NCI-H1436 treated with DMSO at 0.1 percent for 48 hours (cell line): ENCODE measurements around the gene TM4SF4.

Source experiments
- DNase-seq: peaks from one replicate; lab custom pipeline; 2025; lab: John Stamatoyannopoulos, UW

The TM4SF4 gene

DNA sequence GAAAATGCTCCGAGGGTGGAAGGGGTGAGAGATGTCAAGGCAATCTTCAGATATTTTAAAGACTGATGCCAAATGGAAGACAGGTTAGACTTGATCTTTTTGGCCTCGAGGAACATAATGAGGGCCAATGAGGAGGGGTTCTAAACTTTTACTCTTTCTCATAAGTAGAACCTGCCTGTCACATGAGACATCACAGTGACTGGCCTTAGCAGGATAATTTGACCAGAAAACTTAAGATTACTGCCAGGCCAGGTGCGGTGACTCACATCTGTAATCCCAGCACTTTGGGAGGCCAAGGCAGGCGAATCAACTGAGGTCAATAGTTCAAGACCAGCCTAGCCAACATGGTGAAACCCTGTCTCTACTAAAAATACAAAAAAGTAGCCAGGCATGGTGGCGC, 12.2 kb downstream of the TM4SF4 start:
- no peak for DNase-seq

DNA sequence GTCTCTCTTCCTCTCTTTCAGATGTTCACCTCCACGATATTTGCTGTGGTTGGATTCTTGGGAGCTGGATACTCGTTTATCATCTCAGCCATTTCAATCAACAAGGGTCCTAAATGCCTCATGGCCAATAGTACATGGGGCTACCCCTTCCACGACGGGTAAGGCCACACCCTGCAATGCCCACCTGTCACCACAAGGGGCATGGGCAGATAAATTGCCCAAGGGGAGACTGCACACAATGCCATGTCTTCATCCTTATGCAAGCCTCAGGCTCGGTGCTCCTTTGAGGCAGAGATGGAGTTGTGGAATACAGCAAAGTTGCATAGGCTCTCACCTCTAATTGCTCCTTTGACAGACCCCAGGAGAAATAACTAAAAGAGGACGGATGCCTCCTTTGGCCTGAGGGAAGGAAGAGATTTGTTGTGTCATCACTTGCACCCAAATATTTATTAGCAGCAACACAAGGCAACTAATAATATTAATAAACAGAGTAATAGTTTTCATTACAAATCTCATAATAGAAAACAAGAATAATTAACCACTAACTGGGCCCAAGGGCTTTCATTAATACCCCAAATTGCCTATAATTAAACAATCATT, 13.2 kb downstream of the TM4SF4 start:
- DNase-seq, result no peak

- DNase-seq, result no peak
Observed at GRCh38 chr3:149489060-149489690, 14.7 kb downstream of the TM4SF4 start.

GRCh38 chr3:149490260-149490971, 15.9 kb downstream of the TM4SF4 start:
- no peak for DNase-seq

- DNase-seq, result no peak
Observed at GRCh38 chr3:149493315-149494021, 19.0 kb downstream of the TM4SF4 start.

- DNase-seq, result no peak
Observed at GRCh38 chr3:149494022-149494758, 19.7 kb downstream of the TM4SF4 start.

DNA sequence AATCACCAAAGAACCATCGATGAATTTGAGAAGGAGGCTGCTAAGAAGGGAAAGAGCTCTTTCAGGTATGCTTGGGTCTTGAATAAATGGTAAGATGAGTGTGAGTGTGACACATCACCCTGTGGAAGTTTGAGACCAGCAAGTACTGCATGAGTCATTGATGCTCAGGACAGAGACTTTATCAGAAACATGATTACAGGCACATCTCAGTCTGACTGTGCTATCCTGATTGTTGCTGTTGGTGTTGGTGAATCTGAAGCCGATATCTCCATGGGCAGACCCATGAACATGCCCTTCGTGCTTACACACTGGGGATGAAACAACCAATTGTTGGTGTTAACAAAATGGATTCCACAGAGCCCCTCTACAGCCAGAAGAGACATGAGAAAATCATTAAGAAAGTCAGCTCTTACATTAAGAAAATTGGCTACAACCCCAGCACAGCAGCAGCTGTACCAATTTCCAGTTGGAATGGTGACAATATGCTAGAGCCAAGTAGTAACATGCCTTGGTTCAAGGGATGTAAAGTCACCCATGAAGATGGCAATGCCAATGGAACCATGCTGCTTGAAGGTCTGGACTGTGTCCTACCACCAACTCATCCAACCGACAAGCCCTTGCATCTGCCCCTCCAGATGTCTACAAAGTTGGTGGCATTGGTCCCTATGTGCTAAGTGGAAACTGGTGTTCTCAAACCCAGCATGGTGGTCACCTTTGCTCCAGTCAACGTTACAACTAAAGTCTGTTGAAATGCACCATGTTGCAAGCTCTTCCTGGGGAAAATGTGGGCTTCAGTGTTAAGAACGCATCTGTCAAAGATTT, 20.5 kb downstream of the TM4SF4 start:
- no peak for DNase-seq

DNA sequence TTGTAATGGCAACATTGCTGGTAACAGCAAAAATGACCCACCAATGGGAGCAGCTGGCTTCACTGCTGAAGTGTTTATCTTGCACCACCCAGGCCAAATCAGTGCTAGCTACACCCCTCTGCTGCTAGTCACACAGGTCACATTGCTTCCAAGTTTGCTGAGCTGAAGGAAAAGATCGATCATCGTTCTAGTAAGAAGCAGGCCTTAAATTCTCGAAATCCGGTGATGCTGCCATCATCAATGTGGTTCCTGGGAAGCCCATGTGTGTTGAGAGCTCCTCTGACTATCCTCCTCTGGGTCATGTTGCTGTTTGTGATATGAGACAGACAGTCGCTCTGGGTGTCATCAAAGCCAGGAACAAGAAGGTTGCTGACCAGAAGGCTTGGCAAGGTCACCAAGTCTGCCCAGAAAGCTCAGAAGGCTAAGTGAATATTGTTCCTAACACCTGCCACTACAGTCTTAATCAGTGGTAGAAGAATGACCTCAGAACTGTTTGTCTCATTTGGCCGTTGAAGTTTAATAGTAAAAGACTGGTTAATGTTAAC, 21.2 kb downstream of the TM4SF4 start:
- no peak for DNase-seq

- DNase-seq, result no peak
Observed at GRCh38 chr3:149496891-149497290, 22.4 kb downstream of the TM4SF4 start.

DNA sequence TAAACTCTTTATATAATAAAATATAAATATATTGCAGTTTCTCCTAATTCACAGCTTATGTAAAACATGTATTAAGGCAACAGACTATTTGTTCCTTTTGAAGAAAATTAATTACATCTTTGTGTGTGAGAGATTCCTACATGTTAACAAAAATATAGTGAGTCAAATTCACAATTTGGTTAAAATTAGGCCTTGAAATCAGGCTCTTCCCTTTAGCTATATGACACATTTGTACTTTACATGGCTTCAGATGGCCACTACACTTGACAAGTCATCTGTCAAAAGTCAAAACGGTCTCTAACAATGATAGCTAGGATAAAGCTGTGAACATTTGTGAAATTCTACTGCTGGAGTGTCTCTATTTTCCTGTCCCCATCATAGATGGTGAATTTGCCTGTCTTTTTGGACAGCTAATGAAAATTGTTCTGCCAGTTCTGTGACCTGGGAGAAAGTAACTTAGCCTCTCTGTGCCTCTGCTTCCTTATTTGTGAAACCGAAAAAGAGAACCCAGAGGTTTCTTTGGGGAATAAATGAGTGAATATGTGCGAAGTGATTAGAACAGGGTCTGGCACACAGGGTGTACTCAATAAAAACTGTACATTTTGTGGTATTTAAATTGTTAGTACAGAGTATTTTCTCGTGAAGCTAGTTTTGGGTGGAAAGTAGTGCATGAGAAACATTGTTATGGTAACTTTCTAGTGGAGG, 23.6 kb downstream of the TM4SF4 start:
- no peak for DNase-seq

- no peak for DNase-seq
Observed at GRCh38 chr3:149501524-149501923, 27.0 kb downstream of the TM4SF4 start.

GRCh38 chr3:149502438-149502837, 27.9 kb downstream of the TM4SF4 start:
- DNase-seq, result no peak

GRCh38 chr3:149506540-149506939, 32.0 kb downstream of the TM4SF4 start:
- DNase-seq, result no peak

GRCh38 chr3:149506965-149507364, 32.5 kb downstream of the TM4SF4 start:
- DNase-seq, result no peak

- no peak for DNase-seq
Observed at GRCh38 chr3:149507491-149508324, 33.2 kb downstream of the TM4SF4 start.

DNA sequence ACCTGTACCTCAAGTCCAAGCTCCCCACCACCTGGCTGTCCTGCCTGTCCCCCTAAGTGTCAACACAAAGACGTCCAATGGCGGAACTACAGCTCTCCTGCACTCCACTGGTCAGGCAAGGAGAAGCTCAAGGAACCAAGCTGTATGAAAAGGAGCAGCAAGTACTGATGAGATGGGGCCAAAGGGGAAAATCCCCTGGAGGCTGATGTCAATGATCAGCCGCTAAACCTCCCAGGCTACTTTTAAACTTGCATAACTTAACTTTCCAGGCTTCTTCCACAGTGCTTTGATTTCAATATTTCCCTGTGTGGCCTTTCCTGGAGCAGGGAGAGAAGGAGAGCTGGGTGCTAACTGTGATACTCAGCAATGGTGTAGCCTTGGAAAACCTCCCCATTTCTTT, 35.0 kb downstream of the TM4SF4 start:
- no peak for DNase-seq

DNA sequence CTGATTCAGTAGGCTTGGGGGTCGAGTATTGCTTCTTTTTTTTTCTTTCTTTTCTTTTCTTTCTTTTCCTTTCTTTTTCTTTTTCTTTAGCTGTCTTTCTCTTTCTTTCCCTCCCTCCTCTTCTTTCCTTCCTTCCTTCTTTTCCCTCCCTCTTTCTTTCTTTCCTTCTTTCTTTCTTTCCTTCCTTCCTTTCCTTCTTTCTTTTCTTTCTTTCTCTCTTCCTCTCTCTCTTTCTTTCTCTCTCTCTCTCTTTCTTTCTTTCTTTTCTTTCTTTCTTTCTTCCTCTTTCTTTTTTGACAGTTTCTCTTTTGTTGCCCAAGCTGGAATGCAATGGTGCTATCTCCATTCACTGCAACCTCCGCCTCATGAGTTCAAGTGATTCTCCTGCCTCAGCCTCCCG, 36.0 kb downstream of the TM4SF4 start:
- no peak for DNase-seq

- DNase-seq, result peak; percentile 44
Observed at GRCh38 chr3:149511040-149511626, 36.6 kb downstream of the TM4SF4 start.
